NK-92 (cell line): ENCODE data around the gene ZNF136.

Source experiments
- DNase-seq: peaks from one replicate; lab custom pipeline; 2025; ENCODE audit not compliant: unreplicated experiment; lab: John Stamatoyannopoulos, UW

The ZNF136 gene

DNA sequence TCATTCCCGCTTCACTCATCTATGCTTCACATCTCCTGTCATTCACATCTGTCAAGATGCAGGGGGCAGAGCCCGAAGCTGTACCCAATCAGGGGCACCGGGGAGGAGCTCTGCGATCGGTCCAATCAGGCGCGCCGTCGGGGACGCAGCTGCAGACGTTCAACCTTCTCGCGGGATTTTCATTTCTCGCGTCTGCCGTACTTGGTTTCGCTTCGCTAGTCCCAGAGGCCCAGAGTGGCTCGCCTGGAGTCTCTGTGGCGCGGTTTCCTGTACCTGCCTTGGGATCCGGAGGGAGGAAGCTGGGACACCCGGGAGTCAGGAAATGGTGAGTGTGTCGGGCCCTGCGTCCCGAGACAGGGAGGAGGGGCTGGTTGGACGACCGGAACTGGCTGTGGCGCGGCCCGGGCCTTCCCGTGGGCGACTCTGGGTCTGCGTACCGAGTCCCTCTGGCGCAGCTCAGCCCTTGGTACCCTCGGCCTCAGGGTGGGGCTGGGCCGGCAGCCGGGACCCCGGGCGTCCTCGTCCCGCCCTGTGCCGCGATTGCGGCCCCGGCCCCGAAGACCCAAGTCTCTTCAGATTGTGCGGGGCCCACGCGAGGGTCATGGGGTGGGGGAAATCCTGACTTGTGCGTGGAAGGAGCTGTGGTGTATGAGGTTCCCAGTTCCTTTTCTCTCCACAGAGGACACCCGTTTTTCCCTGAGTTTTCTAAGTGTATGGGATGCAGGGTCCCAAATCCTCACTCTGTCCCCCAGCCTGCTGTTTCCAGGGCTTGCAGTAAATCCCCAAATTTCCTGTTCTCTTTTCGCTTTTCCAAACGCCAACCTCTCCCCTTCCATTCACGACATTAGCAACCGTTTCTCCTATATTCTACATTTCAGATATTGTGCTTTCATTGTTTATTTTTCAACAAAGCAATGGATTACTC, at the start of gene ZNF136:
TSS of gene ZNF136 (plus strand) at position 215 of the 925 bp plus-strand sequence. CDS start at position 323, 108 bp downstream.
- DNase-seq: peak; percentile 53

DNA sequence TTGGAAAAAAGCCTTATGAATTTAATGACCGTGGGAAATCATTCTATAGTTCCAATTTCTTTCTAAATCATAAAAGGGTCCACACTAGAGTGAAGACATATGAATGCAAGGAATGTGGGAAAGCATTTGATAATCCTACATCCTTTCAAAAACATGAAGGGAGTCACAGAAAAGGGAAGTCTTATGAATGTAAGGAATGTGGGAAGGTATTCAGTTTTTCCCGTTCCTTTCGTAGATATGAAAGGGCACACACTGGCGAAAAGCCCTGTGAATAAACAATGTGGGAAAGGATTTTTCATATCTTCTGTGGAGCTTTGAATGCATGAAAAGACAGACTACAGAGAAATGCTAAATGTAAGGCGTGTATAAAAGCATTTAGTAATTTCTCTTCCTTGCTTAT, 49.8 kb upstream of the ZNF136 start:
- DNase-seq: no peak

DNA sequence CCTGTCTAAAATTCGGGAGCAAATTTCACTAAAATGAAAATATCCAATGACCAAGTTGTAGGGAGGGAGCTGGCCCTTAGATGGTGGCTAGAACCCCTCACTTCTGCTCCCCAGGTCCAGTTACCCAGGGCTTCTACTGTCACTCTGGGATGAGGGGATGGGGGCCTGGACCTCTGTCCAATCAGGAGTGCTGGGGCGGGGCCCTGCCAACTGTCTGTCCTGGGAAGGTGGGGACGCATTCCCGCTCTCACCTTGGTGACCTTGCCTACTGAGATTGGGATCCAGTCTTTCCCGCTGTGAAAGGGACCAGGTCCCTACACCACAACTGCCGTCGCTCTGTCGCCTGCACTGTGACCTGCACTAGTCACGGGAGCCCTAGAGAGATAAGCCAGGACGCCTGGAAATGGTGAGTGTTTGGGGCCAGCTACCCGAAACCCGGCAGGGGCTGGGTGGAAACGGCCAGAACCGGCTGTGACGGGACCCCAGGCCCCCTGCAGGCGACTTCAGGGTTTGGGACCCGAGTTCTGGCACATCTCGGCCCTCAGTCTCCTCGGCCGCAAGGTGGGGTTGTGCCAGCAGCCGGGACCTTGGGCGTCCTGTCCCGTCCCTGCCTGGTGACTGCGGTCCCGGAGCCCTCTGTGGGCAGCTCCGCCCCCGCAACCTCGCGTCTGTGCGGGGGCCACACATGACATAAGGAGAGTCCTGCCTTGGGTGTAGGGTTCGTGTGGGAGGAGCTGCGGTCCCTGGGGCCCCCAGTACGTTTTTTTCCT, 45.5 kb upstream of the ZNF136 start:
- no peak for DNase-seq

DNA sequence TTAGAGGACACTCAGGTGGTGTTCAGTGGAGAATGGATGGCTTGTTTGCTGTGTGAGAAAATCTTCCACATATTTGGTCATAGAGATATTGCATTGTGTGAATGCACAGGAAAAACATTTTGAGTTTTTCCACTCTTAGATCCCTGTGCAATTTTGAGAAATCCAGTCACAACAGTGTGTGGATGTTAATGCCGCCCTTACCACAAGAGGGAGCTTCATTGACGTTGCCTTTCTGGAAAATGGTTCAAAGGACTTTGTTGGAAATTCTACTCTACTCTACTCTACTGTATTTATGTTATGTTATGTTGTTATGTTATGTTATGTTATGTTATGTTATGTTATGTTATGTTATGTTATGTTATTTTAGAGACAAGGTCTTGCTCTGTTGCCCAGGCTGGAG, 36.2 kb upstream of the ZNF136 start:
- no peak for DNase-seq

DNA sequence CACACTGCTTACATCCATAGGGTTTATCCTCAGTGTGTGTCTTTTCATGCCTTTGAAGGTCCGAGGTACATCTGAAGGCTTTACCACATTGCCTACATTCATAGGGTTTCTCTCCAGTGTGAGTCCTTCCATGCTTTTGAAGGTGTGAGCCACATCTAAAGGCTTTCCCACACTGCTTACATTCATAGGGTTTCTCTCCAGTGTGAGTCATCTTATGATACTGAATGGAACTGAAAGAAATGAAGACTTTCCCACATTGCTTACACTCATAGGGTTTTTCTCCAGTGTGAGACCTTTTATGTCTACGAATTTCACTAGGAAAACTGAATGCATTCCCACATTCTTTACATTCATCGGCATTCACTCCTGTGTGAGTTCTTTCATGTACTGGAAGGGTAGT, 29.8 kb upstream of the ZNF136 start:
- no peak for DNase-seq

DNA sequence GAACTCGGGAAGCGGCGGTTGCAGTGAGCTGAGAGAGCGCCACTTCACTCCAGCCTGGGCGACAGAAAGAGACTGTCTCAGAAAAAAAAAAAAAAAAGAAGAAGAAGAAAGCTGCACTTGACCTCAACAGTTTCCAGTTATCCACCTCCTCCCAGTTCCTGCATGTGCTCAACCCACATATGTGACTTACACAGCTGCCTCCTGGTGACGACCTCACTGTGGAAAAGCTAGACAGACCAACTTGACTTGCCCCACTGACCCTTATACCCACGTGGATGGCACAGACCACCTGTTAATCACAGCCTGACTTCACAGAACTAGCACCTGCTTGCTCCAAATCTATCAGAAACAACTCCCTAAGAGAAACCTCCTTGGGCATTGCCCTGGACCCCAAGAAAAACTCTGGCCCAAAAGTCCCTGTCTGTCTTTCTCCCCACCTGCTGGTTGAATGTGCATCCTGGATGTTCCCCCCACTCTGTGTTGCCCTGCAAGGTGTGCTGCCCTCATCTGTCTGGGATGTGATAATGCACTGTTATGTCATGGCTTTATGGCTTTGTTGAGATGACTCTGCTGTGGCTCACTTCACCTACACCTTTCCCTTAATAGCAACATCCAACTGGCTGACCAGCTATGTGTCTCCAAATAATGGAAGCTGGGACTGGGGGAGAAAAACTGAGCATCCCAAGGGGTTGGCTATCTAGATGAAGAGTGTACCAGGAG, 25.5 kb upstream of the ZNF136 start:
- DNase-seq: no peak

DNA sequence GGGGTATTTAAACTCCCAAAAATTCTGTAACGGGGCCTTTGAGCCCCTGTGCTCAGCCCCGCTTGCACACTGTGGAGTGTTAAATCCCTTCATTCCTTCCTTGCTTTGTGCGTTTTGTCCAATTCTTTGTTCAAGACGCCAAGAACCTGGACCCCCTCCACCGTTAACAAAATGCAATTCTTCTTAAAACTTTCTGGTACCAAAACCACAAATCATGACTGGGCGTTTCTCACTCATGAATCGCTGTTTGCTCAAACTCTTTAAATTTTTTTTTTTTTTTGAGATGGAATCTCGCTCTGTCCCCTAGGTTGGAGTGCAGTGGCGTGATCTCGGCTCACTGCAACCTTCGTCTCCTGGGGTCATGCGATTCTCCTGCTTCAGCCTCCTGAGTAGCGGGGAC, 23.6 kb upstream of the ZNF136 start:
- no peak for DNase-seq

DNA sequence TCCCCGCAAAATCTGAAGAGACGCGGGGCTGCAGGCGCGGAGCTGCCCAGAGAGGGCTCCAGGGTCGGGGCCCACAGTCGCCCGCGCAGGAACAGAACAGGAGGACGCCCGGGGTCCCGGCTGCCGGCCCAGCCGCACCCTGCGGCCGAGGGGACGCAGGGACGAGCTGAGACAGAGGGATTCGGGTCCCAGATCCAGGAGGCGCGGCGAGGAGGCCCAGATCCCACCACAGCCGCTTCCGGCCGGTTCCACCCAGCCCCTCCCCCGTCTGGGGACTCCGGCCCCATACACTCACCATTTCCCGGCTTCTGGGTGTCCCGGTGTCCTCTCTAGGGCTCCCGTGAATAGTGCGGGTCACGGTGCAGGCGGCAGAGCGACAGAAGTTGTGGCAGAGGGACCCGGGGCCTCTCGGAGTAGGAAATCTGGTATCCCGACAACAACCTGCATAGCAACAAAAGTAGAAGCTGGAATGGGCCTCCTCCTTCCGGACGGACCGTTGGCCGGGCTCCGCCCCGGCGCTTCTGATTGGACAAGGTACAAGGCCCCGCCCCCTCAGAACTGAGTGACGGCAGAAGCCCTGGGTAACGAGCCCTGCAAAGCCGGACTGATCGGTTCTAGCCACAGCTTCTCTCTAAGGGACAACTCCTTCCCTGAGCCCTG, 22.9 kb upstream of the ZNF136 start, which contains the start of gene ZNF20:
TSS of gene ZNF20 (minus strand) at position 466 of the 660 bp plus-strand sequence. CDS start at position 298, 168 bp downstream.
- DNase-seq: peak; percentile 39

DNA sequence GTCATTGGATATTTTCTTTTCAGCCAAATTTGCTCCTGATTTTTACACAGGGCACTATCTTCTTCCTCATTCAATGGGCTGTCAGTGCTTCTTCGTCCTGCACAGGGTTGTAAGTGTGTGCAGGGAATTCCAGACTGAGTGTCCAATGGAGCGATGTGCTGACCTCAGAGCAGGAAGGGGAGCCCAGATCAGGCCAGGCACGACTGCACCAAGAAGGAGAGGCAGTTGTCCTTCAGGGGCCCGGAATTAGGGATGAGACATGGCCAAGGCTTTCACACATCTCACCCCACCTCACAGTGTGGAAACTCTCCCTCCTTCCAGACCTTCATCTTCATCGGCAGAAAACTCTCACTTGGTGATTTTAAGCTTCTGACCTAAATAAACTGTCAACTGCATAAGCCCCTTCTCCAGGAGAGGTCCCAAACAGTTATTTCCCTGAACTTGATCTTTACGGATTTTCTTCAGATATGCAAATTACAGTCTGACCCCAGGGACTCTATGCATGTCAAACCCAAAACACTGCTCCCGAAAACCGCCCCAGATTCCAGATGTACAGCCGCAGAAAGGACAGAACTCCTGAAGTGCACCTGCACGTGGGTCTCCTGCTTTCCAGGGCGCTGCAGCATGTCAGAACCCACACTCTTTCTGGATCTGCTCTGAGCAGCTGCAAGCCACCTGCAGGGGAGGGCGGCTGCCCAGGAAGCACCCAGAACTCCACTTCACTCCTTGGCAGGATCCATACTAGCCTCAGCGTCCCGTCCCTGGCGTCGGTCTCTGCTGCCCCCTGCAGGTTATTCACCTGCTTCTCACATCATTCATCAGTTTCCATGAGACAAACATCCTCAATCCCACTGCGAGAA, 22.1 kb upstream of the ZNF136 start:
- no peak for DNase-seq

DNA sequence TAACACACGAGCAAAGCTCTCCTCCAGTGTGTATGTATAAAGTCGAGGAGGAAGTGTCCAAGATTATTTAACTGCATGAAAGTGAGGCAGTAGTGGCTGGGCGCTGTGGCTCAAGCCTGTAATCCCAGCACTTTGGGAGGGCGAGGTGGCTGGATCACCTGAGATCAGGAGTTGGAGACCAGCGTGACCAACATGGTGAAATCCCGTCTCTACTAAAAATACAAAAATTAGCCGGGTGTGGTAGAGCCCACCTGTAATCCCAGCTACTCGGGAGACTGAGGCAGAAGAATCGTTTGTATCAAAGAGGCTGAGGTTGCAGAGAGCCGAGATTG, 21.5 kb upstream of the ZNF136 start:
- DNase-seq: no peak

DNA sequence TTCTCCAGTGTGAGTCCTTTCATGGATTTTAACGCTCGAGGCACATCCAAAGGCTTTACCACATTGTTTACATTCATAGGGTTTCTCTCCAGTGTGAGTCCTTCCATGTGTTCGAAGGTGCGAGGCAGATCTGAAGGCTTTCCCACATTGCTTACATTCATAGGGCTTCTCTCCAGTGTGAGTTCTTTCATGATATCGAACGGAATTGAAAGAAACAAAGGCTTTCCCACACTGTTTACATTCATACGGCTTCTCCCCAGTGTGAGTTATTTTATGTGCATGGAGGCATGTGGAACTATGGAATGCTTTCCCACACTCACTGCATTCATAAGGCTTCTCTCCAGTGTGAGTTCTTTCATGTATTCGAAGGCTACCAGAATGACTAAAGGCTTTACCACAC, 17.5 kb upstream of the ZNF136 start:
- no peak for DNase-seq

DNA sequence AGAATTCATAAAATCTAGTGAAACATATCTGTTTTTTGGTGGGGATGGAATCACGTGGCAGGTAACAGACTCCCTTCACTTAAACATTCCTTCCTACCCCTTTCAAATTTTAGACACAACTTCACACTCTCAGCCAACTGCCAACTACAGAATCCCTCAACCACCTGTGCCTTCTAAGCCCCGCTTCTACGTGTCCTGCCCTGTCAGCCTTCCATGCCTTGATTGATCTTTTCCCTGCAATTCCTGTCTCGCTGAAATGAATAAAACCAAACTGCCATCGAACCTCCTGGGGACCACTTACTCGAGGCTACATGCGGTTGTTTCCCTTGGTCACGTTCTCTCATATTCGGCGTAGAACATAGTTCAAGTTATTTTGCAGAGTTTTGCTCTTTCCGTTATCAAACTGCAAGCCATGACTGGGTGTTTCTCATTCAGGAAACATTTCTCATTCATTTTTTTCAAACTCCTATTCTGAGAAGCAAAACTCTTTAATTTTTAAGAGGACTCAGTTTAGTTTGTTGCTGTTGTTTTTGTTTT, 7.5 kb upstream of the ZNF136 start:
- DNase-seq: no peak

DNA sequence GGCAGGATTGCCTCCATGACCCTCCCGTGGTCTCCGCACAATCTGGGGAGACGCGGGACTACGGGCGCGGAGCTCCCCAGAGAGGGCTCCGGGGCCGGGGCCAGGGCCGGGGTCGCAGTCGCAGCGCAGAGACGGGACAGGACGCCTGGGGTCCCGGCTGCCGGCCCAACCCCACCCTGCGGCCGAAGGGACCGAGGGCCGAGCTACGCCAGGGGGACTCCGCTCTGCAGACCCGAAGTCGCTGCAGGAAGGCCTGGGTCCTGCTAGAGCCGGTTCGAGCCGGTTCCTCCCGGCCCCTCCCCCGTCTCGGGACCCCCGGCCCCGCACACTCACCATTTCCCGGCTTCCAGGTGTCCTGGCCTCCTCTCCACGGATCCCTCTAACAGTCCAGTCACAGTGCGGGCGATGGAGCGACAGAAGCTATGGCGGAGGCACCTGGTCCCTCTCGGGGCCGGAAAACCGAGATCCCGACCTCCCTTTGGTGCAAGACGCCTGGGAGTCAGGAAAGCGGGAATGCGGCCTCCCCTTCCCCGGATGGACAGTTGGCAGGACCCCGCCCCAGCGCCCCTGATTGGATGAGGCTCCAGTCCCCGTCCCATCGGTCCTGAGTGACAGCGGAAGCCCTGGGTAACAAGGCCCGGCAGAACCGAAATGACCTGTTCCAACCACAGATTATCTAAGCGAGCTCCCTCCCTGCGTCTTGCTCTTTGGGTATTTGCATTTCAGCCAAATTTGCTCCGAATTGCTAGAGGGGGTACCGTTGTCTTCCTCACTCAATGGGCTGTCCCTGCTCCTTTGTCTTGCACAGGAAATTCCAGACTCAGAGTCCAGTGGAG, 6.5 kb upstream of the ZNF136 start, which contains the start of gene ZNF625:
TSS of gene ZNF625 (minus strand) at position 512 of the 836 bp plus-strand sequence. CDS start at position 336, 176 bp downstream.
- DNase-seq: no peak

DNA sequence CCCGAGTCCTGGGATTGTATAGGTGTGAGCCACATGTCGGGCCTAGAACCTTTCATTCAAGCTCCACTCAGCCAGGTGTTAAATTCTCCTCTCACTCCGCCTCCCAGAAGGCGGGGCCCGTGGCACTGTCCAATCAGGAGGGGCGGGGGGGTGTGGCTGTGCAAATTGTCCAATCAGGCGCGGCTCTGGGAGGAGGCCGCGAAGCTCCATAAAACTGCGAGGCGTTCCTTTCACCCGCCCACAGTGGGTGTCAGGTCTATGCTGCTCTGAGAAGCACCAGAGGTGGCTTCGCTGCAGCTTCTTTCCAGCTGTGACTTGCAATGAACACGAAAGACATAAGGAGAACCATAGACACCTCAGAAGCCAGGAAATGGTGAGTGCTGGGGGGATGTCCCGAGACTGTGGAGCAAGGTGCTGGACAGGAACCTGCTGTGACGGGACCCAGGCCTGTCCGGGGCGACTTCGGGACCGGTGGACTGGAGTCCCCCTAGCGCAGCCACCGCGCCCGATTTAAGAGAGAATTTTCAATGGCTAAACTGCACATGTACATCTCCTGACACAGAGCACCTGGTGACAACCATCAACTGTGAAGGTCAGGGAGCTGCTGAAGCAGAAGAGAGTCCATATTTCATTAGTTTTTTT, 3.0 kb upstream of the ZNF136 start:
- DNase-seq: no peak

DNA sequence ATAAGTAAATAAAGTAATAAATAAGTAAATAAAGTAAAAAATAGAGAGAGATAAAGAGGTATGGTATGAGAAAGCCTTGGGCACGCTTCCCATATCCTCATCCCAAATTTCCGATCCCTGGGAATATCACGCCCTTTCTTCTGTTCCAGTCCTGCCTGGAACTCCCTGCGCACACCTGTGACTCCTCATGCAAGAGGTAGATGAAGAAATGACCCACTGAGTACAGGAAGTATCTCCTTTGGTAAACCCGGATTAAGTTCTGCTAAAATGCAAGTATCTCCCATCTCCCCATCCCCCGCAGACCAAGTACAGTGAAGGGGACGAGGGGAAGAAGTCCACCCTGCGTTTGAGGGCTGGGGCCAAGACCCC, 399 bp upstream of the ZNF136 start:
- no peak for DNase-seq

DNA sequence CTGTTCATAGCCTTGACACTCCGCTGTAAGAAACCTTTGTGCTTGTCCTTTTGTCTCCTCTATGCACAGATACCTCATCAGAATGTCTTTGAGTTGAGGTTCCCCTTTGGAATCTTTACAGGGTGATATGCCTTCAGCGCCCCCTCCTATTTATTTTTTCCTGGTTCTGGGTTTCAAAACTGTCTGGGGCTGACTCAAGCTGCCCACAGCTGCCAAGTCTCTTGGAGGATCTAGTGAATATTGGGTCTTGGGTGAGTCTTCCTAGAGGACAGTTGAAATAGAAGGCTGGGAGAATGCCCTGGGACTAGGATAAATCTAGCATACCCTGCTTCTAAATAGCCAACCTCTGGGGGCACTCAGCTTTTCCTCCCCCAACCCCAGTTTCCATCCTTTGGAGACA, 930 bp downstream of the ZNF136 start:
- no peak for DNase-seq

DNA sequence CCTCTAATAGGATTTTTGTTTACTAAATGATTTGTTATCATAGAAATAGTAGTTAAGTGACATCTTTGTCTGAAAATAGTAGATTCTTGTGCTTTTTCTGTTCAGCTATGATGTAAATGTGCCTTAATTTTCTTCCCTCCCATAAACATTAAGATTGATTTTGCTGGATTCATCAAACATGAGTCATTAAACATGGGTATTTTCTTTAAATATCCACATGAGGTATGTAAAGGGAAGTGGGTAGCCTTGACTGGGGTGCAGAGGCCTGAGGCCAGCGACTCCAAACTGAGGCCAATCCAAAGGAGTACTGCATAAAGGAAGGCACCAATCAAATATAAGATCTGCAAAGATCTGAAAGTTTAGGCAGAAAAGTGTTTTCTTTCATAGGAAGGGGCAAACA, 3.7 kb downstream of the ZNF136 start:
- no peak for DNase-seq

DNA sequence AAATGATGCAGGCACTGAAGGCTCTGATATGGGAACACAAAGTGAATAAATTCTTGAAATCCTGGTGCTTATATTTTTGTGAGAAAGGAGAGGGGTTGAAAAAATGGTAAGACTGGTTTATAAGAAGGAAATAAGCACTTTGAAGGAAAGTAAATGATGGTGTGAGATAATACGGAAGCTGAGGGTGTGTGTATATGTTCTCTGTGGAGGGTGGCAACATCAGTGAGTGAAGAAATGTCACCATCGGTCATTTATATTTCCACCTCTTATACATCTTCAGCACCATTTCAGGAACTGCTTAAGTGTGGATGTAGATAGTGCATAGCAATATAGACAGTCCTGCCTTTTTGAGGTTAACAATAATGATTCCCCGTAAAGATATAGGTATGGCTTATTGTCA, 17.5 kb downstream of the ZNF136 start:
- DNase-seq: no peak
